ENCODE measurements around the gene MDH1.
"Not testable (repeated sequence)": the region's sequence is repeated elsewhere in the genome, so short reads cannot be mapped to it uniquely, and the experiment has no call there.

MDH1 gene

DNA sequence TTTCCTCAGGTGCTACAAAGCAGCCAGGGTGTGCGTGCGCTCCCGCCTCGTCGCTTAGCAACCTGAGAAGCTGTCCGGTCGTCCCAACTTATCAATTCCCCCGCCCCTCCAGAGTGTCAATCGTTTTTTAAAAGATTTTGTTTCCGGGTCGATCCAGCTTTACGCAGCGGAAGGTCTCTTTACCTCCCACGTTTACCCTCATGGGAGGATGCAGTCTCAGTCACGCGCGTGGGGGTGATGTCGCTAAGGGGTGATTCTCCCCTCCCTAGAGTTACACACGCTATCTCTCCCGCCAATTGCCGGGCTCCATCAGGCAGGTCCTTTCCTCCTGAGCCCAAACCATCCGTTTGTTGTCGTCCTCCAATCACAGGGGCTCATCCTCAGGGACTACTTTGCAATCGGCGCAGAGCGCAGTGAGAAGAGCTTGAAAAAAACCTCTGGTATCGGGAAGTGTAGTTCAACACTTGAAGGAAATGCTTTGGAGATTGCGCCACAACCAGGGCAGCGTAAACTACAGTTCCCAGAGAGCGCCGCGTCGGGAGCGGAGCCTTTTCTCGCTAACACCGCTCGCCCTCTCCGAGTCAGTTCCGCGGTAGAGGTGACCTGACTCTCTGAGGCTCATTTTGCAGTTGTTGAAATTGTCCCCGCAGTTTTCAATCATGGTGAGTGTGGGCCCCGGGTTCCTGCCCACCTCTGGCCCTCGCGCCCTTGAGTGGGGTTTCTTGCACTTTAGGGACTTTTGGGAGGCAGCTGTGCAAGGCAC lies at the start of gene MDH1, which contains the start of gene WDPCP:
TSS of gene MDH1 (plus strand) at position 579 of the 763 bp plus-strand sequence. CDS start at position 660, 81 bp downstream.
TSS of gene WDPCP (minus strand) at position 93 of the 763 bp plus-strand sequence. CDS start 206 bp downstream, outside the sequence.
- DNase-seq = peak; percentile 78 to 99 (median 93)

DNA sequence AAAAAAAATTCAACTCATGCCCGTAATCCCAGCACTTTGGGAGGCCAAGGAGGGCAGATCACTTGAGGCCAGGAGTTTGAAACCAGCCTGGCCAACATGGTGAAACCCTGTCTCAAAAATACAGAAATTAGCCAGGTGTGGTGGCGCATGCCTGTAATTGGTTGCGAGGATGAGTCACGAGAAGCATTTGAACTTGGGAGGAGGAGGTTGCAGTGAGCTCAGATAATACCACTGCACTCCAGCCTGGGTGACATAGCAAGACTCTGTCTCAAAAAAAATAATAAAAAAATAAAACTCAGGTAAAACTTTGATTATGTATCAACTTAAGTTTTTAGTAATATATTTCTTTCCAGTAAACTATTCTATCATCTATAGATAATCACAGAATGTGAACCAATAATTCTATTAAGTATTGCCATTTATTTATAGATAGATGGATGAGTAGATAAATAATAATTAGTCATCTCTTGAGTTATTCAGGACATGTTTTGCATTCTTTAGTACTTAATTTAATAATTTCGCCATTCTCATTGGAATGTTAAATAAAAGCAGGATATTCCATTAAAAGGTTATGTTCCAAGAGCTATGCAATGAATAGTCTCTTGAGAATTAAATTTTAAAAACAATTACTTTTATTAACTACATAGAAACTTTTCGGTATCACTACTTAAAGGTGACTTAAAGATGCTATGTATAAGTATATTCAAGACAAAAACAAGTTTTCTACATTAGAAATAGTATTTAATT lies 49.2 kb upstream of the MDH1 start:
- DNase-seq = no peak

DNA sequence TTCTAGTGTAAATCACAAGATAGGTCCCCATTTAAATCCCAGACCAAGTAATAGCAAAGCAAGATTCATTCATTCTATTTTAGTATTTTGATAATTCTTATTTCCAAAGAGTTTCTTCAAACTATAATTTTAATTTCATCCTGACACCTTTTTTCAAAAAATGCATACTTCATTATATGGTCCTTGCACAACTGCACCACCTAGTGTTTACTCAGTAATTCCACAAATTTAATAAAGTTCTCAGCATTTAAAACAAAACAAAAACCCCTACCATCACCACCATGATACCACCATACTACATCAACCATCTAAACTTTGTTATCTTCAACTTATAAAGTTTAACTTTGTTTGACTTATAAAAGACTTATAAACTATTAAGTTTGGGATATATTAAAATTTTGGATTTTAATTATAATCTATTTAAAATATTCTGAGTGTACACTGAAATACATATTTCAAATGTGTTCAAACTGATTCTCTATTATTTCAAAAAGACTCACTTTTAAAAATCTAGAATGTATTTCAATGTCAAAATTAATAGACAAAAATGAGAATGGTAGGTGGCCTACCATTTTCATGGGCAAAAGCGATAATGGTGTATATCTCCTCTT lies 44.6 kb upstream of the MDH1 start:
- no peak for DNase-seq

DNA sequence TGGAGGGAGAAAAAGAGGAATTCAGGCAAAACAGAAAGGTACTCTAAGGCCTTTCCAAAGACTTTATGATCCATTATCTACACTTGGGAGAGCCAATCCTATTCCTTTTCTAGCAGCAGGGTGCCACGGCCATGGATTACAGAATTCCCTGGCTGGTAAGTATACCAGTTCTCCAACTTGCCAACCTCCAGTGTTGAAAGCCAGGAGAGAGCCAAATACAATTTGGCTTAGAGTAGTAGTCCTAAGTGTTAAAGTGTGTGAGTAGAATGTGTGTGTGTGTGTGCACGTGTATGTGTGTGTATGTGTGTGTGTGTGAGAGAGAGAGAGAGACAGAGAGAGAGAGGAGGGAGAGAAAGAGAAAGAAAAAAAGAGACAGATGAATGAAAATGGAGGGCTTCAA lies 43.7 kb upstream of the MDH1 start:
- no peak for DNase-seq

DNA sequence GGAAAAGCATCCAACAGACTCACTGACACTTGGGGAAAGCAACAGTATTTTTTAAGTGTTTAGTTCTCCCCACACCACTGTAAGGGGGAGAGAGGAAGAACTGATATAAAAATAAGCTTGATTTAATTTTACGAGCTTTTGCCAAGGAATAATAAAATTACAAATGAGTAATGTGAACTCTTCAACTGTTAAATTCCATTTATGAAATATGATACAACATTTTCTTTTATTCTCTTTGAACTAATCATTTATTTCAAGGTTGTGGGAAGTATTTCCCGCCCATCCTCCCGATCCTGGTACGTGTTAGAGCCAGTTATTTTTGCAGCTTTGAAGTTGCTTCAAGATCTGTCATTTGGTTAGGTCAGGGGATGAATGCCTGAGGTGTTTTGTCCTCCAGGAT lies 35.7 kb upstream of the MDH1 start:
- peak in 1 of 51 donors; percentile 3 for DNase-seq

DNA sequence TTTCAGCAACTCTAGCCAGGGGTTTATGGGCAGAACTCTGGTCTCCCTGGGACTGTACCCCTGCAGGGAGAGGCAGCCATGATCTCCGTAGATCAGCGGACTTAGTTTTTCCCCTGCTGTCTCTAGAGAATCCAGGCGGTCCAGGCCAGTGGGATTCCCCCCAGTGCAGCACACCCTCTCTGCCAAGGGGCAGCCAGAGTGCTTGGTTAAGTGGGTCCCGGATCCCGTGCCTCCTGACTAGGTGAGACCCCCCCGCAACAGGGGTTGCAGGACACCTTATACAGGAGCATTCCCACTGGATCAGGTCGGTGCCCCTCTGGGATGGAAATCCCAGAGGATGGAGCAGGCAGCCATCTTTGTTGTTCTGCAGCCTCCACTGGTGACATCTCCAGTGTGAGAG lies 33.5 kb upstream of the MDH1 start:
- no peak for DNase-seq

DNA sequence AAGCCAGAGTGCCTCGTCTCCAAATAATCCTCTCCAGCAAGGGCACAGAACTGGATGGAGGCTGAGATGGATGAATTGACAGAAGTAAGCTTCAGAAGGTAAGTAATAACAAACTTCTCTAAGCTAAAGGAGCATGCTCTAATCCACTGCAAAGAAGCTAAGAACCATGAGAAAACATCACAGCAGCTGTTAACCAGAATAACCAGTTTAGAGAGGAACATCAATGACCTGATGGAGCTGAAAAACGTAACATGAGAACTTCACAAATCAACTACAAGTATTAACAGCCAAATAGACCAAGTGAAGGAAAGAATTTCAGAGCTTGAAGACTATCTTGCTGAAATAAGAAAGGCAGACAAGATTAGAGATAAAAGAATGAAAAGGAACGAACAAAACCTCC lies 32.8 kb upstream of the MDH1 start:
- DNase-seq = no peak

DNA sequence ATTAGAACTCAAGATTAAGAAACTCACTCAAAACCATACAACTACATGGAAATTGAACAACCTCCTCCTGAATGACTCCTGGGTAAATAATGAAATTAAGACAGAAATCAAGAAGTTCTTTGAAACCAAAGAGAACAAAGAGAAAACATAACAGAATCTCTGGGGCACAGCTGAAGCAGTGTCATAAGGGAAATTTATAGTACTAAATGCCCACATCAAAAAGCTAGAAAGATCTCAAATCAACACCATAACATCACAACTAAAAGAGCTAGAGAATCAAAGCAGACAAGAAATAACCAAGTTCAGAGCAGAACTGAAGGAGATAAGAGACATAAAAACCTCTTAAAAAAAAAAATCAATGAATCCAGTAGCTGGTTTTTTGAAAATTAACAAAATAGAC lies 30.9 kb upstream of the MDH1 start:
- not testable (repeated sequence) for DNase-seq

DNA sequence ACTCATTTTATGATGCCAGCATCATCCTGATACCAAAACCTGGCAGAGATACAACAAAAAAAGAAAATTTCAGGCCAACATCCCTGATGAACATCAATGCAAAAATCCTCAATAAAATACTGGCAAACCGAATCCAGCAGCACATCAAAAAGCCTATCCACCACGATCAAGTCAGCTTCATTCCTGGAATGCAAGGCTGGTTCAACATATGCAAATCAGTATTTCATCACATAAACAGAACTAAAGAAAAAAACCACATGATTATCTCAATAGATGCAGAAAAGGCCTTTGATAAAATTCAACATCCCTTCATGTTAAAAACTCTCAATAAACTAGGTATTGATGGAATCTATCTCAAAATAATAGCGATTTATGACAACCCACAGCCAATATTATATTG lies 29.8 kb upstream of the MDH1 start:
- not testable (repeated sequence) for DNase-seq

DNA sequence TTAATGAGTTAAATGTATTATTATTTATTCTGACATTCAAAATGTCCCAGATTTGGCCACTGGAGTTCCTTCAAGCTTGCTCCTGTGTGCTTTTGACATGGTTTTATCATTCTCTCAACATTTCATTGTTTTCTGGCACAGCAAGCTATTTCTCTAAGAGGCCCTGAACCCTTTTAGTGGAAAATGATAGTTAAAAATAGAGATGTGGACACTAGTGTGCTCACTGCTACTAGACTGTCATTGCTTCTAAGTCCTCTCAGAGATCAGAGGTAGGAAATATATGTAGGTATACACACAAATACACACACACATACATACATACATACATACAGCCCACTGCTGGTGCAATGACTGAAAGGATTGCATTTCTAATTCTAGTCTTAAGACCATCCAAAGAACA lies 26.0 kb upstream of the MDH1 start:
- no peak for DNase-seq

DNA sequence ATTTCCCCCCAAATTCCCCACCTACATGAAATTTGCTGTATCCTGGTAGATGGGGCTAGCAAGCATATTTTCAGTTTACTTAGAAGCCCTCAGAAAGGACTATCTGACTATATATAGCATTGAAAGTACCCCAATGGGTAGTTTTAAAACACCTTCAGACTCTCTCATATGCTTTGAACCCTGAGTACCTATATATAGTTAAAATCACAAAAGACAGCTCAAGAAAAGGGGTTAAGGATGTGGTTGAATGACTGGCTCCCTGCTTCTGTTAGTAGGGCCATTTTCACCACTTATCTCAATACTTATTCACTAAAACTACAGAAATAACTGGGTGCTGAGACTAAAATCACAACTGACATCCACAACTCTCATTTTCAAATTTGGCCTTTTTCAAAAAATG lies 19.0 kb upstream of the MDH1 start:
- DNase-seq = no peak

DNA sequence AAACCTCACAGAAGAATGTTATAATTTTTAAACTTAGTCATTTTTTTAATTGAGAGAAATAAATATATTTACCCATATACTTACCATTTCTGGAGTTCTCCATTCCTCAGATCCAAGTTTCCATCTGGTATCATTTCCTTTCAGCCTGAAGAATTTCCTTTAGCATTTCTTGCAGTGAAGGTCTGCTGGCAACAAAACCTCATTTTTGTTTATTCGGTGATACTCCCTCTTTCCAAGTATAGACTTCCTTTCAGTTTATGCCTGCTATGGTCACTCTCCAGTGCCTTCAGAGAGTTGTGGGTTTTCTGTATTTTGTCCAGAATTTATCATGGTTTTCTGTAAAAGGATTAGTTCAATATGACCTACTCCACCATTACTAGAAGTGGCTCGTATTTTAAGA lies 17.5 kb upstream of the MDH1 start:
- no peak for DNase-seq

DNA sequence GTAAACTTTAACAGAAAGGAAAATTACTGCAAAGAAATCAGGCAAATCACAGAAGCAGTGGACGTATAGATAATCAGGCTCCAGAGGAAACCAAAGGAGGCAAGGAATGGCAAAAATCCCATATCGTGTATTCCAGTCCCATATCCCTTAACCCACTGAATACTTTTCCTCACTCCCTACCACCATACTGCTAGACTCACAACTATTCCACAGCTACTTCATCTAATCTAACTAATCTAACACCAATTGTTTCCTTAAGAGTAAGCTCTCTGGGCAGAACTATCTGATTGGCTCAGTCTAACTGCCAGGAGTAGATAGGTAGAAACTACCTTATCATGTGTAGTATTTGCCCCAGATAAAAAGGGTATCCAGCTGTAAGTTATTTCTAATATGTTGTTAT lies 16.8 kb upstream of the MDH1 start:
- no peak for DNase-seq

DNA sequence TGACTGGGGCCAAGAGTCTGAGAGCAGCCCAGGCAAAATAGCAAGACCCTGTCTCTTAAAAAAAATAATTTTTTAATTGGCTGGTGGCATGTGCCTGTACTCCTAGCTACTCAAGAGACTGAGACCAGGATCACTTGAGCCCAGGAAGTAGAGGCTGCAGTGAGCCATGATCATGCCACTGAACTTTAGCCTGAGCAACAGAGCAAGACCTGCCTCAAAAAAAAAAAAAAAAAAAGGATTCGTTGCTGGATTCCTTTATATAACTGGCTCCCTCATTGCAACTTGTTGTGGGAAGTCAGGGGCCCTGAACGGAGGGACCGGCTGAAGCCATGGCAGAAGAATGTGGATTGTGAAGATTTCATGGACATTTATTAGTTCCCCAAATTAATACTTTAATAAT lies 15.7 kb upstream of the MDH1 start:
- not testable (repeated sequence) for DNase-seq

DNA sequence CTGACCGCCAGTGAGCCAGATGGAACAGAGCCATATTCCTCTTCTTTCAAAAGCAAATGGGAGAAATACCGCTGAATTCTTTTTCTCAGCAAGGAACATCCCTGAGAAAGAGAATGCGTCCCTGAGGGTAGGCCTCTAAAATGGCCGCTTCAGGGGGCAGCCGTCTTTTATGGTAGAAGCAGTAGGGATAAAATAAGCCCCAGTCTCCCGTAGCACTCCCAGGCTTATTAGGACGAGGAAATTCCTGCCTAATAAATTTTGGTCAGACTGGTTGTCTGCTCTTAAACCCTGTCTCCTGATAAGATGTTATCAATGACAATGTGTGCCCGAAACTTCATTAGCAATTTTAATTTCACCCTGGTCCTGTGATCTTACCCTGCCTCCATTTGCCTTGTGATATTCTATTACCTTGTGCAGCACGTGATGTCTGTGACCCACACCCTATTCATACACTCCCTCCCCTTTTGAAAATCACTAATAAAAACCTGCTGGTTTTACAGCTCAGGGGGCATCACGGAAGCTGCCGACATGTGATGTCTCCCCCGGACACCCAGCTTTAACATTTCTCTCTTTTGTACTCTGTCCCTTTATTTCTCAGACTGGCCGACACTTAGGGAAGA lies 14.9 kb upstream of the MDH1 start:
- DNase-seq = not testable (repeated sequence)

DNA sequence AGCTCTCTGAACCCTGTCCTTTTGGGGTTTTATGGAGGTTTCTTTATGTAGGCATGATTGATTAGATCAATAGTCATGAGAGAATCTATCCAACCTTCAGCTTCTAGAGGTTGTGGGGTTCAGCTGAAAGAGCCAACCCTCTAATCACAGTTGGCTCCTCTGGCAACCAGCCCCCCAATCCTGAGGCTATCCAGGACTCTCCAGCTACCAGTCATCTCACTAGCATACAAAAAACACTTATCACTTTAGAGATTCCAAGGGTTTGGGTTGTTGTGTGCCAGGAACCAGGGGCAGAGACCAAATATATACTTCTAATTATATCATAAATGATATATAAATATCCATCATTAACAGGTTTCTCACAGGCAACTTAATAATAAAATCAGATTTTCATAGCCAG lies 12.2 kb upstream of the MDH1 start:
- DNase-seq = no peak

DNA sequence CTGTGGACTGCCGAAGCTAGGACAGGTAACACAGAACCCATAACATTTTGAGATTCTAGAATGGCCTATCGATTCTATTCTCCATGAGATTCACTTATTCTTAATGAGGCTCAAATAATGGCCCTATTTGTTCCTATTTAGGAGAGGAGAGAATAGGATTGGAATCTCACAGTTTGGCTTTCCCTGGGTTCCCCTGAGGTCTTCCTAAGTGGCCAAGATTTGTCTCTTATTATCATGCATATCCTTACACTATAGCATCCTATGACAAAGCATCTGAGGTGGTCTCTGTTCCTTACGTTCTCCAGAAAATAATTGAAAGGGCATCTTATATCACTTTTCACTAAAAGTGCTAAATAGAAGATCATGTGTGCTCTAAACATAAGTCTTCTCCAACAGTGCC lies 10.0 kb upstream of the MDH1 start:
- no peak for DNase-seq

DNA sequence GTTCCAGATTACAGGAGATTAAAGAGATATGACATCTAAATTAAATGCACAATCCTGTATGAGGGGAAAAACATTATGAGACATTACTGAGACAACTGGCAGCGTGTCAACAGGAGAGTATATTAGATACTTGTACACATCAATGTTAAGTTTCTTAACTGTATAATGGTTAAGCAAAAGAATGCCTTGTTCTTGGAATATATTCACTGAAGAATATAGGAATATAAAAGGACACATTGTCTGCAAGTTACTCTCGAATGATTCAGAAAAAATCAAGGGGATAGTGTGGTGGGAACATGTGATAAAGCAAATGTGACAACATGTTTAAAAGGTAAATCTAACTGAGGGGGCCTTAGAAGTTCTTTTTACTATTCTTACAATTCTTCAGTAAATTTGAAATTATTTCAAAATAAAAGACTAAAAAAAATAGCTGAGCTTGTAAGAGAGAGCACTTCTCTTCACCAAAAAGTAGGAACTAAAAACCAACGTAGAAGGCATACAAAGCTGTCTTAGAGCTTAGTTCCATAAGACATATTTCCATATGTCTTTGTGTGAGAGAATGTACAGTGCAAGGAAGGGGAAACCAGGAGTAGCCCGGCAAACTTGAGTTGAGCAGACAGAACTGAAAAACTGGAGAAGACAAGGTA lies 8.0 kb upstream of the MDH1 start:
- DNase-seq = no peak

DNA sequence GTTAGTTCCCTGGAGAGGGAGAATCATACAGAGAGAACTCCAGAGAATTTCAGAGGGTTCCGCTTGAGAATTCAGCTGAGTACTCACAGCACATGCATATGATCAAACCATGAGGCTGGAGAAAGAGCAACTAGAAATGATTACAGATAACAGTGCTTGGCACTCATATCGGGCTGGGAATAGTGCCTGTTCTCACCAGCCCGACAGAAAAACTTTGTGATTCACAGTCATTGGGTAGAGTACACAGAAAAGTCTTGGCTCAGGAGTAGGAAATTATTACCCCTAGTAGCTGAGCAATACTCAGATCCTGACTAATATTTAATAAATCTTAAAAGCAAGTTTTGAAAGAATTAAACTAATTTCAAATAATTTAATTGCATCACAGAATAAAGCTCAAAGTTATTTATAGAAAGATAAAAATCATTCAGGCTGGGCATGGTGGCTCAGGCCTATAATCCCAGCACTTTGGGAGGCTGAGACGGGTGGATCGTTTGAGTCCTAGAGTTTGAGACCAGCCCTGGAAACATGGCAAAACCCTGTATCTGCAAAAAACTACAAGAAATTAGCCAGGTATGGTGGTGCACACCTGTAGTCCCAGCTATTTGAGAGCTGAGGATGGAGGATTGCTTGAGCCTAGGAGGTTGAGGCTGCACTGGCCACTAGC lies 7.3 kb upstream of the MDH1 start:
- DNase-seq = peak in 7 of 51 donors; percentile 0 to 33 (median 4)

DNA sequence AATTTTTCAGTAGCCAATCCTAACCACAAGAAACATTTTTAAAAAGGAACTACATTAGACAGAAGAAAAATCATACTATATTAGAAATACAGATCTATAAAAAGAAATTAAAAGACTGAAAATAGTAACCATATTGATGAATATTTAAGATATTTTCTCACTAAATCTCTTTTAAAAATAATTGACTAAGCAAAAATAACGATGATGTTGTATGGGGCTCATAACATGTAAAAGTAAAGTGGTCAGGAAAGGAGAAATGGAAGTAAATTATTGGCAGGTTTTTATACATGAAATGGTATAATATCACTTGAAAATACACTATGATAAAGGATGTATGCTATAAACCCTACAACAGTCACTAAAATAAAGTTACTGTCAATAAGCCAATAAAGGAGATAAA lies 5.9 kb upstream of the MDH1 start:
- DNase-seq = no peak

DNA sequence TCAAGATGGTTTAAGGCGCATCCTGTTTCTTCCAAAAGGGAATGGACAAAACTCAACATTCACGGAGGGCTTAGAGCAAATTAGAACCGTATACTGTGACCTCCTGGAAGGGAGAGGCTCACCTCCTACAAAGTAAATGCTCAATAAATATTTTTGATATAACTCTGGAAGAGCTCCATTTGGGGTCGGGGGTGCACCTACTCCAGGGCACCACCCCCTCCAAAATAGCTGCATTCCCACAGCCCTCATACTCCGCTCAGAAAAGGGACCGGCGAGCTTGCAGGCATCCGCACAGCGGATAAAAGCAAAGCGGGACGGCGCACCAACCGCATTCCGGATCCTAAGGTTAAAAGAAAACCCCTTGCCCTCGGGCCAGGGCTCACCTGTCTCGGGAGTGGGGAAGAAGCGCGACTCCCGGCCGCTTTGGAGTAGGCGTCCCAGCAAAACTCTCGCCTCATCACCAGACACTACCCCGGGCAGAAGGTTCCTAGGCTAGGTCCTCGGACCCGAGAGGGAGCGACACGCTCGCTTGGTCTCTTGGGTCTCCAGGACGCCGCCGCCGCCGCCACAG lies 864 bp upstream of the MDH1 start:
- peak in 4 of 51 donors; percentile 35 to 74 (median 66) for DNase-seq

Data from hypothalamus (tissue), 51 donors.